GM18517 (cell line): ENCODE measurements around the gene GUCY1A2.

Source experiments
- ATAC-seq: cut with Tn5 transposase; IDR thresholded peaks from one replicate; pipeline ENCODE4 v1.9.1; 2021; ENCODE audit warnings: mild to moderate bottlenecking, moderate library complexity; ENCODE audit not compliant: unreplicated experiment

The GUCY1A2 gene

DNA sequence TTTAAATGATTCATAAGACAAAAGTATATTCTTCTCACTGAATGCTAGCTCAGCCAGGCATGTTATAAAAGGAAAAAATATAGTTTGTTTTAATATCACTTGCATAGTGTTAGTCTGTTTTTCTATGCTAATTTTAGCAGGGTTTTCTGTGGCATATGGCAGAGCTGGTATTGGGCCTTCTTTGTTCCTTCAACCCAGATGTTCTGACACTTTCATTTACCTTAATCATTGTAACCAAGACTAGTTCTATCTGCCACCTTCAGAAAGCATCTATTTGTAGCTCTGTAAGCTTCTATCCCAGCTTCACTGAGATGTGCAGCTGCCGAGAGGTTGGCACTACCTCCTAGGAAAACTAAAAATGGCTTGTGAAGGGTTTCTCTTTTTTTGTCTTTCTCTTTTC is 338.7 kb downstream of the GUCY1A2 start:
- no peak for ATAC-seq

DNA sequence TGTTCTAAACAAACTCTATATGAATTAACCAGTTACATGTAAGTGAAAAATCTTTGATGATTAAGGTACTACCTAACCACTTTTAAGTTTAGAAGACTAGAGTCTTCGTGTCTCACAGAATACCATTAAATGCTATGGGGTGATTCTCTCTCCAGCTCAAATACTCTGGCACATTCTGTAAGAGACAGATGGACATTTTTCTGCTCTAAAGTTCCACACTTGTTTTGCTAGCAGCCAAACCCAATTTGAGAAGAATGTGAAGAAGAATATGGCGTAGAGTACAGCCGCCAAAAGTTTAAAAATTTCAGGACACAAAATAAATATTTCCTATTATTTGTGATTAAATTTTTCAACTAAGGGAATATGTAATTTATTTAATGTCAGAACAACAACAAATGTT is 339.1 kb downstream of the GUCY1A2 start:
- no peak for ATAC-seq

- no peak for ATAC-seq
Measured at GRCh38 chr11:106670069-106670468, 348.2 kb downstream of the GUCY1A2 start.

DNA sequence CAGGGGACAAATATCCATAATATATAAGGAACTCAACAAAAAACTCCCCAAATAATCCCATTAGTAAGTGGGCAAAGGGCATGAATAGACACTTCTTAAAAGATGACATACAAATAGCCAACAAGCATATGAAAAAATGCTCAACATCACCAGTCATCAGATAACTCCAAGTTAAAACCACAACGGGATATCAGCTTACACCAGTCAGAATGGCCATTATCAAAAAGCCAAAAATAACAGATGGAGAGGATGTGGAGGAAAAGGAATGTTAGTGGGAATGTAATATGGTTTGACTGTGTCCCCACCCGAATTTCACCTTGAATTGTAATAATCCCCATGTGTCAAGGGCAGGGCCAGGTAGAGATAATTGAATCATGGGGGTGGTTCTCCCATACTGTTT is 350.1 kb downstream of the GUCY1A2 start:
- no peak for ATAC-seq

GRCh38 chr11:106656646-106657045 is 361.6 kb downstream of the GUCY1A2 start:
- ATAC-seq: no peak

DNA sequence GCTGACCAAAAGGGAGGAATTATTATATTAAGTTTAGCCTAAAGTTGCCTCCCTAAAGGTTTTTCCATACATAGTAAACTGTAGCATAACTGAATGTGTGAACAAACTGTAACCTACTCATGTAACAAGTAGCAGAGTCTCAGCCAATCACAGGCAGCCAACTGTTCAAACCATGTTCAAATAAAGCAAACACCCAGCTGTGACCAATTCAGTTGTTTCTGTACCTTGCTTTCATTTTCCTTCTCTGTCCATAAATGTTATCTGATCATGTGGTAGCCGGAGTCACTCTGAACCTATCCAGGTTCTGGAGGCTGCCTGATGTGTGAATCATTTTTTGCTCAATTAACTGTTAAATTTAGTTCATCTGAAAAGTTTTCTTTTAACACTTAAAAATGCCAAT is 373.5 kb downstream of the GUCY1A2 start:
- ATAC-seq: no peak

- no peak for ATAC-seq
Measured at GRCh38 chr11:106642331-106642730, 375.9 kb downstream of the GUCY1A2 start.

DNA sequence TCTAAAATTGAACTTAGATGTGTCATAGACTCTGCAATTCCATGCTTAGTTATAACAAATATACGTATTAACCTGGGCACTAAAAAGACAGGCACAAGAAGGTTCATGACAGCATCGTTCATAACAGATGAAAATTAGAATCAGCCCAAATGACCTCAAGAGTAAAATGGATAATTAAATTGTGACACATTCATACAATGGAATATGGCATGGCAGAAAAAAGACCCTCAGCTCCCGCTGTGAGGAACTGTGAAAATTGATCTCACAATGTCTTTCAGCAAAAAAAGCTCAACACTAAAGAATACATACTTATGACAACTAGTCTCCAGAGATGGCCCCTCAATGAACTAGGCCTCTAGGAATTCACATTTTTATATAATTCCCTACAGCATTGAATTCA is 386.0 kb downstream of the GUCY1A2 start:
- ATAC-seq: no peak

GRCh38 chr11:106627694-106628093 is 390.6 kb downstream of the GUCY1A2 start:
- no peak for ATAC-seq

DNA sequence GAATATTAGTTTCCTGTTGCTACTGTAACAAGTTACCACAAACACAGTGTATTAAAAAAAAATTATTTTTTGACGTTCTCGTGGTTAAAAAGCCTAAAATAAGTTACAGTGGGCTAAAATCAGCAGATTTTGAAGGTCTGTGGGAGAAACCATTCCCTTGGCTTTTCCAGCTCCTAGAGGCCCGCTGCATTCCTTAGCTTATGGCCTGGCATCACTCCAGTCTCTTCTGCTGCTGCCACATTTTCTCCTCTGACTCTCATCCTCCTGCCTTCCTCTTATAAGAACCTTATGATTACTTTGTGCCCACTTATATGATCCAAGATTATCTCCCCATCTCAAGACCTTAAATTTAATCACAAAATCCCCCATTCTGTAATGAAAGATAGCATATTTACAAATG is 392.7 kb downstream of the GUCY1A2 start:
- ATAC-seq: no peak

DNA sequence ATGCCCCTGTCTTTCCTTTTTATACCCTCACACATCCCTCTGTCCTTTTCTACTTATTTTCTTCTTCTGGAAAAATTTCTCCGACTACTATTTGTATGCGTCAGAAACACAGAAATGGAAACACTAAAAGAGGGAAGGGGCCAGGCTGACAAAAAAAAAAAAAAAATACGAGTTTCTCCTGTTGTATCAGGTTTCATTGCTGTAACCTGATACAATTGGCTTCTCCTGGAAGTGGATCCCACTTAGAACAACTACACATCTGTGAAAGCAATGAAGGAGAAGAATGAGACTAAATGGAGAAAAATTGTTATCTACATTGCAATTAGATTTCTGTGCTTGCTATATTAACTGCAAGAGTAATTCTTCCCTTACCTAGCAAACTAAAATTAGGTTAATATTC is 393.9 kb downstream of the GUCY1A2 start:
- ATAC-seq: no peak
